Uterus (tissue), 2 donors: ENCODE measurements around the gene FIBP.

Experiments
- CTCF ChIP-seq, 4 experiments: fragments of 200-600 bp in 2 of 4; fragments of 450-650 bp in 2 of 4; sonication (generic) in 2 of 4; IDR thresholded peaks; one replicate each; pipeline ENCODE4 v1.5.1; 2016 to 2019; ENCODE audit warnings: antibody characterized with exemption in 4 of 4, mild to moderate bottlenecking in 2 of 4, moderate library complexity in 1 of 4
- POLR2A ChIP-seq, 2 donors: fragments of 450-650 bp; IDR thresholded peaks; one replicate each; pipeline ENCODE4 v1.6.1; 2016; ENCODE audit warnings: antibody characterized with exemption in 2 of 2, mild to moderate bottlenecking in 1 of 2, moderate library complexity in 1 of 2

- no peak for TF ChIP-seq POLR2A (IDR thresholded peaks at IDR 0.05)
- TF ChIP-seq CTCF (IDR thresholded peaks at IDR 0.05), result no peak
Measured at GRCh38 chr11:65931773-65932557, 43.7 kb upstream of the FIBP start.
